Esophagus squamous epithelium (tissue), 4 donors: ENCODE results near the gene BCLAF3.

ENCODE experiments used
- CTCF ChIP-seq, 6 experiments: fragments of 450-650 bp in 4 of 6; fragments of 200-600 bp in 2 of 6; sonication (generic) in 2 of 6; IDR thresholded peaks; one replicate each; pipeline ENCODE4 v1.5.1; 2016 to 2019; ENCODE audit warnings: antibody characterized with exemption in 6 of 6, mild to moderate bottlenecking in 4 of 6, moderate library complexity in 4 of 6
- POLR2A ChIP-seq, 4 donors: fragments of 450-650 bp; IDR thresholded peaks; one replicate each; pipeline ENCODE4 v1.6.1; 2017; ENCODE audit warnings: antibody characterized with exemption in 4 of 4, mild to moderate bottlenecking in 4 of 4, moderate library complexity in 3 of 4

GRCh38 chrX:19954335-19955096 lies 36.3 kb downstream of the BCLAF3 start:
- TF ChIP-seq CTCF (IDR thresholded peaks at IDR 0.05): no peak
- TF ChIP-seq POLR2A (IDR thresholded peaks at IDR 0.05): no peak
